Epithelial cell of esophagus (primary cell): ENCODE data around the gene NHERF1.

Experiments
- DNase-seq: peaks from one replicate; pipeline ENCODE4 v3.0.0; 2010; ENCODE audit warnings: low read depth
- H3K4me3 ChIP-seq: 2 replicates; pipeline ENCODE4 v1.5.1; 2011; ENCODE audit warnings: mild to moderate bottlenecking, low read length, control low read depth
- TF ChIP-seq, protein P1 (sequence below): IDR thresholded peaks from 2 replicates; pipeline ENCODE4 v1.5.1; 2011; ENCODE audit warnings: low read depth, mild to moderate bottlenecking, low read length, control low read depth, inconsistent platforms; ENCODE audit not compliant: insufficient read depth; ENCODE audit errors: missing control alignments

Gene NHERF1

GRCh38 chr17:74738051-74738996 lies 10.1 kb upstream of the NHERF1 start:
- TF ChIP-seq, protein P1, sequence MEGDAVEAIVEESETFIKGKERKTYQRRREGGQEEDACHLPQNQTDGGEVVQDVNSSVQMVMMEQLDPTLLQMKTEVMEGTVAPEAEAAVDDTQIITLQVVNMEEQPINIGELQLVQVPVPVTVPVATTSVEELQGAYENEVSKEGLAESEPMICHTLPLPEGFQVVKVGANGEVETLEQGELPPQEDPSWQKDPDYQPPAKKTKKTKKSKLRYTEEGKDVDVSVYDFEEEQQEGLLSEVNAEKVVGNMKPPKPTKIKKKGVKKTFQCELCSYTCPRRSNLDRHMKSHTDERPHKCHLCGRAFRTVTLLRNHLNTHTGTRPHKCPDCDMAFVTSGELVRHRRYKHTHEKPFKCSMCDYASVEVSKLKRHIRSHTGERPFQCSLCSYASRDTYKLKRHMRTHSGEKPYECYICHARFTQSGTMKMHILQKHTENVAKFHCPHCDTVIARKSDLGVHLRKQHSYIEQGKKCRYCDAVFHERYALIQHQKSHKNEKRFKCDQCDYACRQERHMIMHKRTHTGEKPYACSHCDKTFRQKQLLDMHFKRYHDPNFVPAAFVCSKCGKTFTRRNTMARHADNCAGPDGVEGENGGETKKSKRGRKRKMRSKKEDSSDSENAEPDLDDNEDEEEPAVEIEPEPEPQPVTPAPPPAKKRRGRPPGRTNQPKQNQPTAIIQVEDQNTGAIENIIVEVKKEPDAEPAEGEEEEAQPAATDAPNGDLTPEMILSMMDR, result no peak
- DNase-seq, result no peak
- H3K4me3 ChIP-seq, result no peak overlapping the region

DNA sequence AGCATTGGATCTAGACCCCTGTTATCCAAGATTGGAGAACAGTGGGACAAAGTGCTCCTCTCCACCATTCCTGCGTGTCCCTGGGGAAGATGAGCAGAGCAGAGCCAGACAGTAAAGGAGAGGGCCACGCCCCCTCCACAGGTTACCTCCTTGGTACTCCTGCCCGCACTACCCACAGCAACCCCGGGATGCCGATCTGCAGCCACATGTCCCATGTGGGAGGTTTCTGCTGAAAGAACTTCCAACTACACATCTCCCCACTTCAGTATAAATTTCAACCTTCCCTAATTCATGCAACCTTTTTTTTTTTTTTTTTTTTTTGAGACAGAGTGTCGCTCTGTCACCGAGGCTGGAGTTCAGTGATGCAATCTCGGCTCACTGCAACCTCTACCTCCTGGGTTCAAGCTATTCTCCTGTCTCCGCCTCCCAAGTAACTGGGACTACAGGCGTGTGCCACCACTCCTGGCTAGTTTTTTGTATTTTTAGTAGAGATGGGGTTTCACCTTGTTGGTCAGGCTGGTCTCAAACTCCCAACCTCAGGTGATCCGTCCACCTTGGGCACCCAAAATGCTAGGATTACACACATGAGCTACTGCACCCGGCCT lies 9.1 kb upstream of the NHERF1 start:
- TF ChIP-seq, protein P1, result no peak
- H3K4me3 ChIP-seq, result no peak overlapping the region
- DNase-seq, result no peak

DNA sequence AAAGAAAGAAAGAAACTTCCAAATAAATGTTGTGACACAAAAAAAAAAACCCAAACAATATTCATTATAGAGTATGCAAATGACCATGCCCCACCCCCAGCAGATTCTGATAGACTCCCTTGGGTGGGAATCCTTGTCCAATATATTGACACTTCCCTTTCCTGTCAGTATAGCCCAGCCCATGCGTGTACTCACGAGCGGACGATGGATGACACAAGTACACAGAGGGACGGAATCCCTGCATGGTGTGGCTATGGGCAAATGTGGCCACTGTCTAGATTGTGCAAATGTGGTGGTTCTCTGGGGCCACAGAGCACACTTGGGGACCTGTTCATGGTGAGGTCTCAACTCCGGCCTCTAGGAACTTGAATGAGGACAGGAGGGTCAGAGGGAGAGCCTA lies 8.3 kb upstream of the NHERF1 start:
- TF ChIP-seq, protein P1, result no peak
- no peak overlapping the region for H3K4me3 ChIP-seq
- no peak for DNase-seq

DNA sequence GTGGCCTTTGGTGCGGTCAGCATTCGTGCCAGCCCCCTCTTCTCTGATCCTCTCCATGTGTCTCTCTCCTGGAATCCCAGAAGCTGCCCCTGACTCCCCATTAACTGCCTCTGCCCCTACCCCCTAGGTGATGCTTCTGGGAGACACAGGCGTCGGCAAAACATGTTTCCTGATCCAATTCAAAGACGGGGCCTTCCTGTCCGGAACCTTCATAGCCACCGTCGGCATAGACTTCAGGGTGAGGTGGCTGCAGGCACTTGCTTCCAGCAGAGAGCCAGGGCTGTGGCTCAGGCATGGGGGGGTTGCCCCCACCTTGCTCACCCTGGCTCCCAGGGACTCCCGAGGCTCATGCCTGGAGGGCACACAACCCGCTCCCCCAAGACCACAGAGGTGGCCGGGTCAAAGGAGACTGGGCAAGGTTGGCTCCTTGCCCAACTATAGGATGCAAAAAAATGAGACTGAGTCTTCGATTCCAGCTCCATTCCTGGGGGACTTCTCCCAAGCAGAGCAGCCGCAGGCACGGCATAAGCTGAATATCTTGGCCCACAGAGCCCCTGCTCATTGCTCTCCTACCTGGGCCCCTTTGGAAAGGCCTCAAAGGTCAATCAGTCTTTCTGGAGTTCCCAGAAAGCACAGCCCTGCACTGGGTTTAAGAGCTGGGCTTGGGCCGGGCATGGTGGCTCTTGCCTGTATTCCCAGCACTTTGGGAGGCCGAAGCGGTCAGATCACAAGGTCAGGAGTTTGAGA lies 7.6 kb upstream of the NHERF1 start:
- no peak for DNase-seq
- no peak overlapping the region for H3K4me3 ChIP-seq
- TF ChIP-seq, protein P1, result no peak

GRCh38 chr17:74742153-74742515 lies 6.3 kb upstream of the NHERF1 start:
- H3K4me3 ChIP-seq, result no peak overlapping the region
- TF ChIP-seq, protein P1, result no peak
- no peak for DNase-seq

- H3K4me3 ChIP-seq, result no peak overlapping the region
- DNase-seq, result no peak
- TF ChIP-seq, protein P1, result no peak
These were observed 5.4 kb upstream of the NHERF1 start for GRCh38 chr17:74742978-74743545.
